B cell (primary cell): Measurements from ENCODE around the gene CHAF1B. TPM values are rescaled to one million over a fixed set of nuclear protein-coding genes. Genes with fewer than 3 reads are reported as not detected.

Experiments
- ATAC-seq: fragments of 200-7000 bp; cut with Tn5 transposase; one replicate; pipeline ENCODE4 v1.10.0; 2021; ENCODE audit warnings: low read depth, mild to moderate bottlenecking, moderate number of reproducible peaks, moderate library complexity
- CTCF ChIA-PET: fragments of 350-600 bp; sonication (Branson Sonifier 250); formaldehyde crosslinking; loops from one replicate; lab custom pipeline; 2021; ENCODE audit warnings: antibody characterized with exemption, inconsistent platforms; lab: Charles Lee
- POLR2A ChIA-PET: fragments of 350-600 bp; sonication (Branson Sonifier 250); formaldehyde crosslinking; loops from one replicate; lab custom pipeline; 2021; ENCODE audit warnings: antibody characterized with exemption; lab: Charles Lee
- DNase-seq: peaks from one replicate; pipeline ENCODE4 v3.0.0; 2013
- H2AFZ ChIP-seq: 2 replicates; pipeline ENCODE4 v1.6.1; 2012; ENCODE audit warnings: mild to moderate bottlenecking, low read depth, low read length; ENCODE audit not compliant: insufficient read depth, poor library complexity, severe bottlenecking
- H3K27ac ChIP-seq, 2 donors: 1 replicate in 1 of 2; 2 replicates in 1 of 2; pipeline ENCODE4 v1.5.1; 2012 to 2013; ENCODE audit warnings: low read length in 2 of 2, mild to moderate bottlenecking in 2 of 2, moderate library complexity in 1 of 2
- H3K27me3 ChIP-seq, 4 experiments: fragments of 200-600 bp in 1 of 4; sonication (generic) in 1 of 4; replicated peaks in 1 of 4; 1 replicate in 2 of 4; 2 replicates in 2 of 4; pipeline versions ENCODE4 v1.6.1 to v1.7.0; 2013 to 2016; ENCODE audit warnings: low read length in 3 of 4, mild to moderate bottlenecking in 2 of 4, mixed read lengths in 1 of 4, moderate library complexity in 1 of 4; ENCODE audit not compliant: insufficient read depth in 4 of 4, control insufficient read depth in 3 of 4; ENCODE audit errors: control extremely low read depth in 1 of 4
- H3K36me3 ChIP-seq, 2 experiments: replicated peaks in 1 of 2; 1 replicate in 1 of 2; 2 replicates in 1 of 2; pipeline versions ENCODE4 v1.6.1 to v1.7.1; 2013; ENCODE audit warnings: low read length in 1 of 2; ENCODE audit not compliant: insufficient read depth in 2 of 2, control insufficient read depth in 1 of 2; ENCODE audit errors: control extremely low read depth in 1 of 2, extremely low read depth in 1 of 2
- H3K4me1 ChIP-seq, 2 donors: fragments of 200-600 bp in 1 of 2; sonication (generic) in 1 of 2; 1 replicate in 1 of 2; 2 replicates in 1 of 2; pipeline versions ENCODE4 v1.5.1 to v1.6.1; 2013 to 2017; ENCODE audit warnings: low read length in 2 of 2; ENCODE audit not compliant: control insufficient read depth in 2 of 2, insufficient read depth in 2 of 2
- H3K4me2 ChIP-seq: replicated peaks from 2 replicates; pipeline ENCODE3; 2012; ENCODE audit warnings: mild to moderate bottlenecking, low read depth, low read length; ENCODE audit not compliant: poor library complexity, severe bottlenecking
- H3K4me3 ChIP-seq, 5 experiments: fragments of 200-600 bp in 1 of 5; sonication (generic) in 1 of 5; 1 replicate in 3 of 5; 2 replicates in 2 of 5; pipeline versions ENCODE4 v1.5.1 to v1.7.0; 2011 to 2016; ENCODE audit warnings: low read length in 4 of 5, mild to moderate bottlenecking in 4 of 5, low read depth in 2 of 5, control low read depth in 1 of 5, moderate library complexity in 1 of 5; ENCODE audit not compliant: insufficient read depth in 1 of 5; ENCODE audit errors: control extremely low read depth in 1 of 5, extremely low read depth in 1 of 5
- H3K79me2 ChIP-seq: fragments of 200-600 bp; sonication (generic); one replicate; pipeline ENCODE4 v1.6.0; 2016; ENCODE audit warnings: low read length; ENCODE audit not compliant: control insufficient read depth, insufficient read depth
- H3K9ac ChIP-seq: fragments of 200-600 bp; sonication (generic); 2 replicates; pipeline ENCODE4 v1.6.1; 2017; ENCODE audit warnings: mild to moderate bottlenecking, low read length, moderate library complexity
- H3K9me3 ChIP-seq, 3 donors: one replicate each; pipeline versions ENCODE4 v1.6.1 to v1.7.1; 2013; ENCODE audit warnings: low read length in 2 of 3; ENCODE audit not compliant: control insufficient read depth in 2 of 3, insufficient read depth in 1 of 3; ENCODE audit errors: control extremely low read depth in 1 of 3
- H4K20me1 ChIP-seq: 2 replicates; pipeline ENCODE4 v1.6.0; 2012; ENCODE audit warnings: mild to moderate bottlenecking, low read length; ENCODE audit not compliant: insufficient read depth, control insufficient read depth, poor library complexity, severe bottlenecking
- H3K27ac Mint-ChIP-seq: one replicate; pipeline ENCODE4 v1.8.0; 2021; ENCODE audit warnings: mixed read lengths
- H3K27me3 Mint-ChIP-seq: one replicate; pipeline ENCODE4 v1.8.0; 2021; ENCODE audit warnings: mixed read lengths
- H3K4me1 Mint-ChIP-seq: one replicate; pipeline ENCODE4 v1.8.0; 2021; ENCODE audit warnings: mixed read lengths
- H3K4me3 Mint-ChIP-seq: one replicate; pipeline ENCODE4 v1.8.0; 2021; ENCODE audit warnings: mixed read lengths
- H3K9me3 Mint-ChIP-seq: one replicate; pipeline ENCODE4 v1.8.0; 2022; ENCODE audit warnings: mixed read lengths; ENCODE audit not compliant: insufficient read depth
- EZH2 ChIP-seq: IDR thresholded peaks from 2 replicates; pipeline ENCODE4 v1.6.1; 2012; ENCODE audit warnings: borderline replicate concordance, low read depth, mild to moderate bottlenecking, moderate library complexity, low read length; ENCODE audit not compliant: insufficient read depth, poor library complexity, severe bottlenecking
- WGBS: methylation state at CpG from one replicate; pipeline ENCODE4 v1.1.5; 2013; ENCODE audit warnings: missing lambda C conversion rate; ENCODE audit not compliant: insufficient coverage; 5-methylcytosine and 5-hydroxymethylcytosine counted together
- intact Hi-C: fragments of 100-400 bp; cut with micrococcal nuclease; formaldehyde crosslinking; loops from one replicate; pipeline ENCODE4 v1.10.0; 2022
- polyA plus RNA-seq: library from polyadenylated mRNA; depleted of rRNA; stranded (reverse); fragments of >200 nt; gene quantifications from 2 replicates; pipeline ENCODE4 v1.2.3, GENCODE V29; 2012
- total RNA-seq, 2 donors: library from RNA; stranded (reverse); fragments of 120-200 nt in 1 of 2; gene quantifications; 1 replicate in 1 of 2; 2 replicates in 1 of 2; pipeline versions ENCODE4 v1.2.3 to v1.2.4, GENCODE V29; 2013 to 2022
- TF ChIP-seq, protein P1 (sequence below): fragments of 200-600 bp; IDR thresholded peaks from one replicate; pipeline ENCODE4 v1.8.0; 2022; ENCODE audit warnings: antibody characterized with exemption, mild to moderate bottlenecking

The CHAF1B gene
- total and polyA plus RNA-seq, 2 donors (not counting 1 experiment from before 2014, with no cell fraction given), result 1.1 to 1.9 TPM

DNA sequence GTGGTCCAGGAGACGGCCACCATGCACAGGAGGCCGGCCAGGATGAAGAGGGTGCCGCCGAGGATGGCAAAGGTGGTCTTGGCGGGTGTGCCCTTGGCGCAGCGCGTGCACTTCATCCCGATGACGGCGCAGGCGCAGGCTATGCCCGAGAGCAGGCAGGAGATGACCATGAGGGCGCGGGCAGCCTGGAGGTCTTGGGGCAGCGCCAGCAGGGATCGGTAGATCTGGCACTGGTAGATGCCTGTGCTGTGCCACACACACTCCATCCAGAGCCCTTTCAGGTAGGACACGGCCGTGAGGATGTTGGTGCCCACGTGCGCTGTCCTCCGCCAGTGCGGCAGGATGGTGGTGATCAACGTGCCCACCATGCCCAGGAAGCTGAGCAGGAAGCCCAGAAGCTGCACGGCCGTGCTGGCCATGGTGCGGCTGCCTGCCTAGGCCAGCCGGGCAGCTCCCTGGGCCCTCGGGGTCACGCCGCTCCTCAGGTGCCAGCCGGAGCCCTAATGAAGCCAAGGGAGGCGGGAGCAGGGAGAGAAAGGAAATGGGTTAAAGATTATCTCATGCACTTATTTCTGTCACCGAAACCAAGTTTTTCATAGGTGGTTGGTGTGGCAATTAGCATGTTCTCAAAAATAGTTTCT, 76.2 kb downstream of the CHAF1B start:
- Mint-ChIP-seq H3K27ac (no peak overlapping the region), H3K4me3 (no peak overlapping the region), H3K4me1 (no peaks in the 10 kb centered on the region), H3K9me3 (no peaks in the 10 kb centered on the region), H3K27me3 (no peaks in the 10 kb centered on the region)
- Histone ChIP-seq H3K4me1 (no peaks in the 10 kb centered on the region), H4K20me1 (no peaks in the 10 kb centered on the region), H3K9me3 (no peaks in the 10 kb centered on the region), H3K79me2 (no peaks in the 10 kb centered on the region), H2AFZ (no peak overlapping the region), H3K4me3 (no peak overlapping the region), H3K4me2 (no peak overlapping the region), H3K27me3 (no peaks in the 10 kb centered on the region), H3K9ac (no peak overlapping the region), H3K36me3 (no peaks in the 10 kb centered on the region), H3K27ac (no peak overlapping the region)
- WGBS, result 95% methylated on average over 34 of the region's 34 CpGs
- no peak for TF ChIP-seq EZH2
- TF ChIP-seq, protein P1, sequence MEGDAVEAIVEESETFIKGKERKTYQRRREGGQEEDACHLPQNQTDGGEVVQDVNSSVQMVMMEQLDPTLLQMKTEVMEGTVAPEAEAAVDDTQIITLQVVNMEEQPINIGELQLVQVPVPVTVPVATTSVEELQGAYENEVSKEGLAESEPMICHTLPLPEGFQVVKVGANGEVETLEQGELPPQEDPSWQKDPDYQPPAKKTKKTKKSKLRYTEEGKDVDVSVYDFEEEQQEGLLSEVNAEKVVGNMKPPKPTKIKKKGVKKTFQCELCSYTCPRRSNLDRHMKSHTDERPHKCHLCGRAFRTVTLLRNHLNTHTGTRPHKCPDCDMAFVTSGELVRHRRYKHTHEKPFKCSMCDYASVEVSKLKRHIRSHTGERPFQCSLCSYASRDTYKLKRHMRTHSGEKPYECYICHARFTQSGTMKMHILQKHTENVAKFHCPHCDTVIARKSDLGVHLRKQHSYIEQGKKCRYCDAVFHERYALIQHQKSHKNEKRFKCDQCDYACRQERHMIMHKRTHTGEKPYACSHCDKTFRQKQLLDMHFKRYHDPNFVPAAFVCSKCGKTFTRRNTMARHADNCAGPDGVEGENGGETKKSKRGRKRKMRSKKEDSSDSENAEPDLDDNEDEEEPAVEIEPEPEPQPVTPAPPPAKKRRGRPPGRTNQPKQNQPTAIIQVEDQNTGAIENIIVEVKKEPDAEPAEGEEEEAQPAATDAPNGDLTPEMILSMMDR, result no peak
- ChIA-PET POLR2A (no interaction called here), CTCF (no interaction called here)
- no peak for DNase-seq
- no peak for ATAC-seq
- intact Hi-C loops, result no loop called here

DNA sequence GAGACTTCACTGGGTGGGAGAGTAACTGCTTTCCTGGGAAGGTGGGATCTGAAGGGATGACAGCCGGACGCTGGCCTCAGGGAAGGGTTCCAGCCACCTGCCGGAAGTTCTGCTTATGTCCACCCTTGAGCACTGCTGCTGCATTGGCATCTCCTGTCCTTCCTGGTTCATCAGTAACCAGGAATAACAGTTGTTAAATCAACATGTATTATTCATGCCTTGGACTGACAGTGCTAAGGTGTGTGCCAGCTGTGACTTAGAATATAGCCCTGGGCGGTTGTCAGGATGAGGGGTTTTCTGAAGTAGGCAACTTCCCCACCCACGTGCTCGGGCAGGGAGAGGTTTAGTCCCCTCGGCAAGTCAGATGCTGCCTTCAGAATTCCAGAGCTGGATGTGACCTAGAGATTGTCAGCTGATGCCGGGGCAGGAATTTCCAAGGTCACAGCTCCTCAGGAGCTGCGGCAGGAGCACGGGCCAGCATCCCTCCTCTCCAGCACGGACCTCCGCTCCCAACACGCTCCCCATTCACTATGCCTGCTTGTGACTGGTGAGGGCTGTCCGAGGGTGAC, 76.8 kb downstream of the CHAF1B start:
- Histone ChIP-seq H3K79me2 (no peaks in the 10 kb centered on the region), H3K9ac (no peak overlapping the region), H3K4me1 (no peaks in the 10 kb centered on the region), H3K27ac (no peak overlapping the region), H3K4me2 (no peak overlapping the region), H3K27me3 (no peaks in the 10 kb centered on the region), H3K36me3 (no peaks in the 10 kb centered on the region), H3K4me3 (no peak overlapping the region), H2AFZ (no peak overlapping the region), H4K20me1 (no peaks in the 10 kb centered on the region), H3K9me3 (no peaks in the 10 kb centered on the region)
- ChIA-PET CTCF (no interaction called here), POLR2A (no interaction called here)
- no peak for ATAC-seq
- Mint-ChIP-seq H3K4me1 (no peaks in the 10 kb centered on the region), H3K27ac (no peak overlapping the region), H3K4me3 (no peak overlapping the region), H3K9me3 (no peaks in the 10 kb centered on the region), H3K27me3 (no peaks in the 10 kb centered on the region)
- no peak for DNase-seq
- WGBS, result 89% methylated on average over 10 of the region's 14 CpGs
- TF ChIP-seq EZH2, result no peak
- TF ChIP-seq, protein P1, result no peak
- intact Hi-C loops, result no loop called here
